Measurements from ENCODE around the gene ARID3C. TPM values are rescaled to one million over a fixed set of nuclear protein-coding genes. Genes with fewer than 3 reads are reported as not detected.

The ARID3C gene, protein sequence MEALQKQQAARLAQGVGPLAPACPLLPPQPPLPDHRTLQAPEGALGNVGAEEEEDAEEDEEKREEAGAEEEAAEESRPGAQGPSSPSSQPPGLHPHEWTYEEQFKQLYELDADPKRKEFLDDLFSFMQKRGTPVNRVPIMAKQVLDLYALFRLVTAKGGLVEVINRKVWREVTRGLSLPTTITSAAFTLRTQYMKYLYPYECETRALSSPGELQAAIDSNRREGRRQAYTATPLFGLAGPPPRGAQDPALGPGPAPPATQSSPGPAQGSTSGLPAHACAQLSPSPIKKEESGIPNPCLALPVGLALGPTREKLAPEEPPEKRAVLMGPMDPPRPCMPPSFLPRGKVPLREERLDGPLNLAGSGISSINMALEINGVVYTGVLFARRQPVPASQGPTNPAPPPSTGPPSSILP
- 0.12 and 0.22 TPM in 2 replicates for total RNA-seq

DNA sequence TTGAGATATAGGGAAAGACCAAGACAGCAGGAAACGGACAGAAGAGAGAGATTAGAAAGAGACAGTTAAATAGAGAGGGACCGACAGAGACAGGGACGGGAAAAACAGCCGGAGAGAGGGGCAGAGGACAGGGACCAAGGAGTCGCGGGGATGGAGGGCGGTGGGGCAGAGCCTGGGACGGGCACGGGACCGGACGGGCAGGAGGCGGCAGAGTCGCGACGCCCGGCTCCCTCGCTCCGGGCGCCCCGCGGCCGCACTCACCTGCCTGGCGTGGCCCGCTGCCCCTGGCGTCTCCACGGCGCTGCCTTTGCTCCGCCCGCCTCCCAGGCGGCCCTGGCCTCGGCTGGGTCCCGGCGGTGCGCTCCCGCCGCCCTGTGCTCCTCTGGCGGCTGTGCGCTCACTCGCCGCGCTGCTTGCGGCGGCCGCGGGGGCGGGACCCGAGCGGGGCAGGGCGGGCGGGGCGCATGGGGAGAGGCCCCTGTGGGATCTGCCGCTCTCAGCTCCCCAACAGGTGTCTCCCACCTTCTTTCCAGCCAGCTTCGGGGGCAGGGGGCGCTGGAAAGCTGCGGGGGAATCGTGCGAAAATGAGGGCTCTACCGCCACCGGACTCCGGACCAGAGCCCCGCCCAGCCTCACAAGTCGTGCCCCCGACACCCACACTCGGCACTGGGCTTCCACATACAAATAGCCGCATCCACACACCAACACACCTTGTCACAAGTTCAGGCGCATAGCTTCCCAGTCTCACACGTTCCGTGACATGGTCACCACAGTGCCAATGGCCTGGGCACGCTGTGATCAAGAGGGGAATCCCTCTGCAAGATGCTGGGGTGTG lies at the start of gene ARID3C:
ARID3C (minus strand) TSS at position 411 of the 835 bp plus-strand sequence. CDS start 1,052 bp downstream, outside the sequence.

GRCh38 chr9:34662526-34663302 lies 33.8 kb upstream of the ARID3C start, which contains the start of gene CCL27:
TSS of gene CCL27 (minus strand) at chr9:34662657. CDS start at chr9:34662633, 24 bp downstream.

DNA sequence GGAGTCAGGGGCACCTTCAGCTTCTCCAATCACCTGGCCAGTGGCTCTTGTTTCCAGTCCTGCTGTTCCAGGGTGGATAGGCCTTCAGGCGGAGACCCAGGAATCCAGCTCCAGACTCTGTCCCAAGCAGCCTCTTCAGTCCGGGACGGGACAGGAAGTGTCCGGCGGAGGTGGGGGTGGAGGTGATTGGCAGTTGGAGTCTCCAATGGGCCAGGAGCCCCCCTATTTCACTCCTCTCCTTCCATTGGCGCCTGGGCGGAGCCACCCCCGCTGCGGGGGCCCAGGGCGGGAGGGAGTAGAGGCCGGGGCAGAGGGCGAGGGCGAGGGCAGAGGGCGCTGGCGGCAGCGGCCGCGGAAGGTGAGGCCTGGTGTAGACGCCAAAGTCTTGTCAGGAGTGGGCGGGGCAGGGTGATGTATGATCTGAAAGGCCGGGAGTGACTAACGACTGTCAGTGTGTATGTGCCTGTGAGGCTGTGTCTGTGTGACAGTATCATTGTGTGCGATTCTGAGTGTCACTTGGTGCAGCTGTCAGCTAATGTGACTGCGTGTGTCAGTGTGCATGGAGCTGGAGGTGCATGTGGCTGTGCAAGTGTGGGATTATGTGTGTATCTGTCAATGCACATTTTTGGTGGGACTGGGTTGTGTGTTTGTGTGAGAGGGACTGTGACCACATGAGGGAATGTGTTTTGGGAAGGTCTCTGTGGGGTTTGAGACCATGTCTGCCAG lies 23.2 kb upstream of the ARID3C start, which contains the start of gene IL11RA:
IL11RA (plus strand) TSS at position 310 of the 726 bp plus-strand sequence. CDS start 3,033 bp downstream, outside the sequence.

DNA sequence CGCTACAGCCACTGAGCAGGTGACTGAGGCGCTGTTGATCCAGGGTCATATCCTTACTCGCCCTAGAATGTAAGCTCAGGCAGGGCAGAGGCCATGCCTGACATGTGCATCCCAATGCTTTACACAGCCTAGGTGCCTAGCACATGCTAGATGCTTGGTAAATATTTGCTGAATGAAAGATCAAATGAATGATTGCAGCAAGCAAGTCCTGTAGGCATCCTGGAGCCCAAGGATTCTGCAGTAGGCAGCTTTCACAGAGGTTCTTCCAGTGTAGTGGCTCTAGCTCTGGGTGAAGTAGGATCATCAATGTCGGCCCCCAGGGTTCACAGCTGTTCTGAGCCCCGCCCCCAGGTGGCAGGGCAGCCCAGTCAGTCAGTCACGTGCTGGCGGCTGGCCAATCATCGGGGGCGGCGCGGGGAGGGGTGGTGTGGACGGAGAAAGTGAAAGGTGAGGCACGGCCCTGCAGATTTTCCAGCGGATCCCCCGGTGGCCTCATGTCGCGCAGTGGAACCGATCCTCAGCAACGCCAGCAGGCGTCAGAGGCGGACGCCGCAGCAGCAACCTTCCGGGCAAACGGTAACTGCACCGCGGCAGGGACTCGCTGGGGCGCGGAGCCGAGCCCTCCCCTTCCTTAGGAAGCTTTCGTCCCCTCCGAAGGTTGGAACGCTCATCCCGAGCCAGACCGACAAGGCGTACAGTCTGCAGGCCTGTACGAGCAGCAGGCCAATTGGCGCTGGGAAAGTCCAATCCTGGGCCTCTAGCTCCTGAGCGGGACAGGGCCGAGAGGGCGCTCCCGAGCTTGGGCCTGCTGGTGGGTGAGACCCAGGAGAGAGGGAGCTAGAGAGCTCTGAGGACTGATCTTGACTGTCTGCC lies 17.6 kb upstream of the ARID3C start, which contains the start of gene GALT:
GALT (plus strand) TSS at position 465 of the 873 bp plus-strand sequence; CDS start at position 495, 30 bp downstream.

DNA sequence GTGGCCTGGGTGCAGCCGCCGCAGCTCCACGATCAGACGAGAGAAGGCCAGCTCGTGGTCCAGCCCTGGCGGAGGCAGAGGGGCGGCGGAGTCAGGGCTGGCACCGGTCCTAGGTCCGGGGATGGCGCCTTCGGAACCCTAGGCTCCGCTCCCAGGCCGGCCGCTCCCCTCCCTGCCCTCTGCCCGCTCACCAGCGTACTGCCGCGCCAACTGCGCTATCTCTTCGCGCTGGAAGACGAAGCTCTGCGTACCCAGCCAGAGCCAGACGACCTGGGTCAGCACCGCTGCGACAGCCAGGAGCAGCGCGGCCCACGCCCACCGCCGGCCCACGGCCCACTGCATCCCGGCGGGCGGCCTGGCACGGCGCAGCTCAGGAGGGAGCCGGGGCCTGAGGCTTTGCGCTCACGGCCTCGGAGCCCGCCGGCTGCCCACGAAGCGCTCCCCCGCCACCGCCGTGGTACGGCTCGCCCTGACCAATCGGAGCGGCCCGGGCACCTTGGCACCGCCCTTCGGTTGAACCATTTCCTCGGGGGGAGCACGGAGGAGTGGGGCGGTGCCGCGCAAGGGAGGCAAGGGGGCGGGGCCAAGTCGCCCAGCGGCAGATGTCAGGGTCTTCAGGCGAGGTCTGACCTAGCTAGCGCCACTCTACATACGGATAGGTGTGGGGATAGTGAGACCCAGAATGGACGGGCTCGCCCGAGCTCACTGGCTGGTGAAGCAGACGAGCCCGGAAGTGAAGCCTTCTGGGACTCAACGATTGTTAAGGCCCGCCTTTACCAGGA lies 8.7 kb upstream of the ARID3C start, which contains the start of gene SIGMAR1:
SIGMAR1 (minus strand) TSS at position 432 of the 782 bp plus-strand sequence; CDS start at position 342, 90 bp downstream.

GRCh38 chr9:34620061-34620994 lies 8.5 kb downstream of the ARID3C start, which contains the start of gene DCTN3:
TSS of gene DCTN3 (minus strand) at chr9:34620495. CDS start at chr9:34620464, 31 bp downstream.

GRCh38 chr9:34611811-34612787 lies 16.8 kb downstream of the ARID3C start, which contains the start of gene RPP25L:
TSS of gene RPP25L (minus strand) at chr9:34612097. CDS start at chr9:34611296, 801 bp downstream.

GRCh38 chr9:34589636-34590380 lies 39.1 kb downstream of the ARID3C start, which contains the start of gene CNTFR:
TSS of gene CNTFR (minus strand) at chr9:34589724. CDS start at chr9:34568981, 20,743 bp downstream.

Other genes starting within 250 kb of the ARID3C start
- 6.6 and 8.5 TPM in 2 replicates for gene FAM219A, start 170.5 kb downstream of the ARID3C start, total RNA-seq
- 0.11 and 0.12 TPM in 2 replicates for gene DNAI1, start 170.3 kb downstream of the ARID3C start, total RNA-seq
- not detected in 2 replicates for gene ENHO, start 106.1 kb downstream of the ARID3C start, total RNA-seq
- not detected in 2 replicates for gene CNTFR, start 39.3 kb downstream of the ARID3C start, total RNA-seq
- gene RPP25L, start 17.0 kb downstream of the ARID3C start, total RNA-seq = 28.7 and 30.6 TPM in 2 replicates
- gene DCTN3, start 8.6 kb downstream of the ARID3C start, total RNA-seq = 98.2 and 136 TPM in 2 replicates
- gene SIGMAR1, start 8.7 kb upstream of the ARID3C start, total RNA-seq = 87.6 and 95.2 TPM in 2 replicates
- 21.8 and 28.1 TPM in 2 replicates for gene GALT, start 17.6 kb upstream of the ARID3C start, total RNA-seq
- 5.8 and 8.0 TPM in 2 replicates for gene IL11RA, start 23.1 kb upstream of the ARID3C start, total RNA-seq
- gene CCL27, start 33.6 kb upstream of the ARID3C start, total RNA-seq = 0.11 TPM in 1 of 2 replicates, not detected in the other
- gene CCL19, start 62.2 kb upstream of the ARID3C start, total RNA-seq = not detected in 2 replicates
- not detected in 2 replicates for gene CCL21, start 81.1 kb upstream of the ARID3C start, total RNA-seq

Measured in uterine smooth muscle cell (primary cell).